IPS DF 6.9 (cell line): Measurements from ENCODE around the gene CMC2.

Source experiments
- DNase-seq: peaks from one replicate; pipeline ENCODE4 v3.0.0-alpha.2; 2013; ENCODE audit warnings: low read depth, low spot score
- H3K27ac ChIP-seq: one replicate; pipeline ENCODE4 v1.5.1; 2013; ENCODE audit warnings: low read length, control low read depth
- H3K27me3 ChIP-seq: 2 replicates; pipeline ENCODE4 v1.6.1; 2013; ENCODE audit warnings: mild to moderate bottlenecking, low read length; ENCODE audit not compliant: control insufficient read depth, insufficient read depth
- H3K36me3 ChIP-seq: 2 replicates; pipeline ENCODE4 v1.6.1; 2013; ENCODE audit warnings: low read length; ENCODE audit not compliant: control insufficient read depth, insufficient read depth
- H3K4me1 ChIP-seq: 2 replicates; pipeline ENCODE4 v1.6.1; 2013; ENCODE audit warnings: low read length; ENCODE audit not compliant: control insufficient read depth, insufficient read depth
- H3K4me3 ChIP-seq: 2 replicates; pipeline ENCODE4 v1.5.1; 2013; ENCODE audit warnings: mild to moderate bottlenecking, low read length
- H3K9me3 ChIP-seq: 2 replicates; pipeline ENCODE4 v1.6.1; 2013; ENCODE audit warnings: low read length, inconsistent platforms; ENCODE audit not compliant: control insufficient read depth, insufficient read depth
- WGBS: extraction: QIAGEN DNeasy Blood & Tissue Kit; methylation state at CpG from one replicate; pipeline ENCODE4 v1.1.7; 2013; ENCODE audit warnings: mixed read lengths, missing lambda C conversion rate; ENCODE audit not compliant: insufficient read length, insufficient coverage; 5-methylcytosine and 5-hydroxymethylcytosine counted together

The CMC2 gene

GRCh38 chr16:80974649-80975376 lies 31.9 kb downstream of the CMC2 start:
- no peaks in the 10 kb centered on the region for H3K4me1 ChIP-seq
- no peaks in the 10 kb centered on the region for H3K27me3 ChIP-seq
- no peak overlapping the region for H3K4me3 ChIP-seq
- no peaks in the 10 kb centered on the region for H3K36me3 ChIP-seq
- no peak overlapping the region for H3K27ac ChIP-seq
- WGBS: no CpG with 5 or more reads among the region's 6 CpGs
- H3K9me3 ChIP-seq: no peaks in the 10 kb centered on the region
- DNase-seq: no peak

GRCh38 chr16:80973991-80974390 lies 32.7 kb downstream of the CMC2 start:
- Histone ChIP-seq H3K27me3 (no peaks in the 10 kb centered on the region), H3K9me3 (no peaks in the 10 kb centered on the region), H3K27ac (no peak overlapping the region), H3K36me3 (no peaks in the 10 kb centered on the region), H3K4me1 (no peaks in the 10 kb centered on the region), H3K4me3 (no peak overlapping the region)
- no peak for DNase-seq
- WGBS: 100% methylated on average over 1 of the region's 4 CpGs

DNA sequence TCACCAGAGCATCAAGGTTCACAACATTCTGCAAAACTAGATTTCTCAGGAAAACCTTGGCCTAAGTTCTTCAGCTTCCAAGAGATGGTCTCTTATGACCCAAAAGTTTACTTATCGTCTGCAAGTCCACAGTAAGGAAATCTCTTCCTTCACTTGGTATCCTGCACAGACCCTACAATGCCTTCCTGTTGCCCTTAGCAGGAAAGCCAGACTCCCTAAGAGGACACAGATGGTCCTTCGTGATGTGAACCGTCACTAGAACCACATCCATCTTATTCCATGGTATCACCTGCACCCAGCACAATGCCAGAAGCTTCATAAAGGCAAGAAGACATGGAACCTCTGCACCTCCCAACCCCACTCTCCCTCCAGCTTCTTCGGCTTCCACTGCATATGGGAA lies 34.1 kb downstream of the CMC2 start:
- no CpG with 5 or more reads among the region's 4 CpGs for WGBS
- Histone ChIP-seq H3K36me3 (no peaks in the 10 kb centered on the region), H3K27ac (no peak overlapping the region)

DNA sequence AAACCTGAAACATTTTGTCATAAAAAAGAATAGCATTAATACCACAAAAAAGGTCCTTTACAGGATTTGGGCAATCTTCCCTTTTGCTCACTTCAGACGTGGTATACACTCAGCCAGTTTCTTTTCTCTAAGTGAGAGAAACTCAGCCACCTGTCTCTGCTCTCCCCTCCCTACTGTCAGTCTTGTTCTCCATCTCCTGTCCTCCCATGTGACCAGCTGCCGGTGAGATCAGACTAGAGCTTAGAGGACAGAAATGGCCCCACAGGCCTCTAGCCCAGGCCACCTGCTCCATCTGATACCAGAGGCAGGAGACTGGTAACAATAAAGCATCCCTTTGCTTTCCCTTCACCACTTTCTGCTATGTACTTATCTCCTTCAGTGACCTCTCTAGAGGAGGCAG lies 34.9 kb downstream of the CMC2 start:
- no peaks in the 10 kb centered on the region for H3K9me3 ChIP-seq
- no peak overlapping the region for H3K4me3 ChIP-seq
- no peaks in the 10 kb centered on the region for H3K27me3 ChIP-seq
- no peak for DNase-seq
- H3K27ac ChIP-seq: no peak overlapping the region
- H3K4me1 ChIP-seq: no peaks in the 10 kb centered on the region
- WGBS: no CpG with 5 or more reads among the region's 2 CpGs
- H3K36me3 ChIP-seq: no peaks in the 10 kb centered on the region

More for the DNA sequence above, 34.1 kb downstream of the CMC2 start:
- no peak for DNase-seq
- Histone ChIP-seq H3K9me3 (no peaks in the 10 kb centered on the region), H3K27me3 (no peaks in the 10 kb centered on the region), H3K4me1 (no peaks in the 10 kb centered on the region), H3K4me3 (no peak overlapping the region)

- Histone ChIP-seq H3K9me3 (no peaks in the 10 kb centered on the region), H3K27ac (no peak overlapping the region), H3K4me3 (no peak overlapping the region), H3K36me3 (no peaks in the 10 kb centered on the region), H3K4me1 (no peaks in the 10 kb centered on the region), H3K27me3 (no peaks in the 10 kb centered on the region)
- no CpG with 5 or more reads among the region's 3 CpGs for WGBS
- no peak for DNase-seq
Observed at GRCh38 chr16:80969114-80969484, 37.6 kb downstream of the CMC2 start.

GRCh38 chr16:80968386-80969113 lies 38.1 kb downstream of the CMC2 start:
- WGBS: no CpG with 5 or more reads among the region's 4 CpGs
- H3K27ac ChIP-seq: no peak overlapping the region
- H3K4me1 ChIP-seq: no peaks in the 10 kb centered on the region
- no peaks in the 10 kb centered on the region for H3K27me3 ChIP-seq
- no peaks in the 10 kb centered on the region for H3K9me3 ChIP-seq
- DNase-seq: no peak
- no peak overlapping the region for H3K4me3 ChIP-seq
- H3K36me3 ChIP-seq: no peaks in the 10 kb centered on the region

DNA sequence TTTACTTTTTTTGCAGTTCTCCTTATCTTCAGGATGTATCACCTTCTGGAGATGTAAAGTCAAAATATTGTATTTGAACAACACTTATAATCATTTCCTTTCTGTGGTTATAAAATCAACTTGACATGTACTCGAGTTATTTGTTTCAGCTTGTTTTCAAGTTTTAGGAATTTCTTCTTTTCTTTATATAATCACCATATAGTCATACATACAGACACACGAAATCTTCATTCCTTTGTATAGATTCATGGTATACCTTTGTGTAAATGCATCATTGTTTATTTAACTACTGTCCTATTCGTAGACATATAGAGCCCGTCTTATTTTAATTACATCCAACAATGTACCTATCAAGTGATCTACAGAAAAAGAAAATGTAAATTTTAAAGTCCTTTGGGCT lies 40.1 kb downstream of the CMC2 start:
- H3K9me3 ChIP-seq: no peaks in the 10 kb centered on the region
- H3K27me3 ChIP-seq: no peaks in the 10 kb centered on the region
- H3K36me3 ChIP-seq: no peaks in the 10 kb centered on the region
- no peak for DNase-seq
- WGBS: no CpG with 5 or more reads among the region's 4 CpGs
- no peak overlapping the region for H3K4me3 ChIP-seq
- H3K27ac ChIP-seq: no peak overlapping the region
- H3K4me1 ChIP-seq: no peaks in the 10 kb centered on the region

GRCh38 chr16:80964351-80964750 lies 42.3 kb downstream of the CMC2 start:
- DNase-seq: no peak
- Histone ChIP-seq H3K4me1 (no peaks in the 10 kb centered on the region), H3K36me3 (no peaks in the 10 kb centered on the region), H3K4me3 (no peak overlapping the region), H3K27me3 (no peaks in the 10 kb centered on the region), H3K27ac (no peak overlapping the region), H3K9me3 (no peaks in the 10 kb centered on the region)
- WGBS: no CpG with 5 or more reads among the region's 2 CpGs

GRCh38 chr16:80962879-80963278 lies 43.8 kb downstream of the CMC2 start:
- Histone ChIP-seq H3K27me3 (no peaks in the 10 kb centered on the region), H3K4me1 (no peaks in the 10 kb centered on the region), H3K36me3 (no peaks in the 10 kb centered on the region), H3K27ac (no peak overlapping the region), H3K9me3 (no peaks in the 10 kb centered on the region; the same call in 1 of the 2 replicates), H3K4me3 (no peak overlapping the region)
- no CpG with 5 or more reads among the region's 2 CpGs for WGBS
- DNase-seq: no peak

GRCh38 chr16:80958284-80958683 lies 48.4 kb downstream of the CMC2 start:
- H3K27ac ChIP-seq: no peak overlapping the region
- no peaks in the 10 kb centered on the region; the same call in 1 of the 2 replicates for H3K9me3 ChIP-seq
- no peaks in the 10 kb centered on the region for H3K36me3 ChIP-seq
- H3K4me1 ChIP-seq: no peaks in the 10 kb centered on the region
- H3K27me3 ChIP-seq: no peaks in the 10 kb centered on the region
- no peak overlapping the region for H3K4me3 ChIP-seq
- DNase-seq: no peak

GRCh38 chr16:80954985-80955384 lies 51.7 kb downstream of the CMC2 start:
- no CpG with 5 or more reads among the region's 5 CpGs for WGBS
- no peaks in the 10 kb centered on the region for H3K36me3 ChIP-seq
- no peak for DNase-seq
- H3K4me1 ChIP-seq: no peaks in the 10 kb centered on the region
- no peaks in the 10 kb centered on the region; the same call in 1 of the 2 replicates for H3K9me3 ChIP-seq
- H3K4me3 ChIP-seq: no peak overlapping the region
- H3K27ac ChIP-seq: no peak overlapping the region
- no peaks in the 10 kb centered on the region for H3K27me3 ChIP-seq
